Endothelial cell of umbilical vein (primary cell): ENCODE results near the gene DYRK1A. TPM values are rescaled to one million over a fixed set of nuclear protein-coding genes. Genes with fewer than 3 reads are reported as not detected.

Experiments
- BruUV-seq: library from RNA; stranded (reverse); fragments of 400-500 nt; replicated peaks from 2 replicates; lab custom pipeline; 2021; lab: Mats Ljungman, UMichigan
- CTCF ChIA-PET: fragments of 300-600, 350-600 bp; sonication (Branson Sonifier 250); formaldehyde crosslinking; loops from one replicate; lab custom pipeline; 2021; ENCODE audit warnings: antibody characterized with exemption, inconsistent platforms; lab: Charles Lee
- POLR2A ChIA-PET: fragments of 300-600, 350-600 bp; sonication (Branson Sonifier 250); formaldehyde crosslinking; loops from one replicate; lab custom pipeline; 2021; ENCODE audit warnings: antibody characterized with exemption, inconsistent platforms; lab: Charles Lee
- DNase-seq: peaks from one replicate; pipeline ENCODE4 v3.0.0-alpha.2; 2011; ENCODE audit warnings: low read depth, low spot score
- FAIRE-seq: peaks from 2 replicates; lab custom pipeline; 2011; peaks lifted over from hg19 to GRCh38; lab: Jason Lieb, UNC
- H2AFZ ChIP-seq: 2 replicates; pipeline ENCODE4 v1.6.0; 2012; ENCODE audit warnings: low read depth, low read length, control low read depth, inconsistent platforms
- H3K27ac ChIP-seq: 2 replicates; pipeline ENCODE4 v1.5.1; 2011; ENCODE audit warnings: low read depth, mild to moderate bottlenecking, control low read depth, low read length, moderate library complexity; ENCODE audit not compliant: insufficient read depth
- H3K27me3 ChIP-seq, 2 experiments: 2 replicates each; pipeline versions ENCODE4 v1.6.0 to v1.6.1; 2011; ENCODE audit warnings: low read length in 2 of 2, mixed read lengths in 1 of 2; ENCODE audit not compliant: control insufficient read depth in 2 of 2, insufficient read depth in 2 of 2
- H3K36me3 ChIP-seq, 2 experiments: 2 replicates in 1 of 2; 3 replicates in 1 of 2; pipeline ENCODE4 v1.5.1; 2011; ENCODE audit warnings: low read length in 2 of 2, mild to moderate bottlenecking in 1 of 2, moderate library complexity in 1 of 2; ENCODE audit not compliant: control insufficient read depth in 2 of 2, insufficient read depth in 2 of 2; ENCODE audit errors: extremely low read depth in 1 of 2
- H3K4me1 ChIP-seq: 3 replicates; pipeline ENCODE4 v1.5.1; 2011; ENCODE audit warnings: mild to moderate bottlenecking, low read length; ENCODE audit not compliant: control insufficient read depth, insufficient read depth; ENCODE audit errors: extremely low read depth
- H3K4me2 ChIP-seq: 2 replicates; pipeline ENCODE4 v1.6.1; 2011; ENCODE audit warnings: low read length, control low read depth, mixed read lengths; ENCODE audit not compliant: insufficient read depth
- H3K4me3 ChIP-seq, 3 experiments: fragments of 200-600 bp in 1 of 3; sonication (generic), shearing (Covaris generic) in 1 of 3; replicated peaks in 1 of 3; 2 replicates each; pipeline ENCODE4 v1.5.1; 2011 to 2016; ENCODE audit warnings: control low read depth in 3 of 3, low read length in 3 of 3, mild to moderate bottlenecking in 2 of 3, inconsistent platforms in 1 of 3, low read depth in 1 of 3, moderate library complexity in 1 of 3; ENCODE audit not compliant: insufficient read depth in 1 of 3
- H3K79me2 ChIP-seq: 2 replicates; pipeline ENCODE4 v1.6.0; 2012; ENCODE audit warnings: low read length, inconsistent platforms; ENCODE audit not compliant: control insufficient read depth, insufficient read depth
- H3K9ac ChIP-seq: replicated peaks from 2 replicates; pipeline ENCODE3; 2011; ENCODE audit warnings: low read length, control low read depth; ENCODE audit not compliant: insufficient read depth; ENCODE audit errors: extremely low read depth
- H3K9me1 ChIP-seq: replicated peaks from 3 replicates; pipeline ENCODE4 v1.6.0; 2011; ENCODE audit warnings: mild to moderate bottlenecking, low read length; ENCODE audit not compliant: control insufficient read depth, insufficient read depth; ENCODE audit errors: extremely low read depth
- H3K9me3 ChIP-seq: replicated peaks from 2 replicates; pipeline ENCODE4 v1.5.1; 2012; ENCODE audit warnings: low read length, inconsistent platforms; ENCODE audit not compliant: control insufficient read depth, insufficient read depth
- H4K20me1 ChIP-seq: replicated peaks from 2 replicates; pipeline ENCODE3; 2011; ENCODE audit warnings: mild to moderate bottlenecking, low read length; ENCODE audit not compliant: control insufficient read depth, insufficient read depth; ENCODE audit errors: extremely low read depth
- CTCF ChIP-seq, 2 donors: IDR thresholded peaks; 1 replicate in 1 of 2; 2 replicates in 1 of 2; pipeline ENCODE4 v1.5.1; 2011; ENCODE audit warnings: low read length in 2 of 2, mild to moderate bottlenecking in 2 of 2, moderate library complexity in 2 of 2, control low read depth in 1 of 2, inconsistent platforms in 1 of 2, low read depth in 1 of 2; ENCODE audit not compliant: insufficient read depth in 1 of 2; ENCODE audit errors: extremely low read depth in 1 of 2
- EZH2 ChIP-seq: IDR thresholded peaks from 2 replicates; pipeline ENCODE4 v1.6.1; 2012; ENCODE audit warnings: borderline replicate concordance, low read depth, mild to moderate bottlenecking, moderate library complexity, low read length, inconsistent platforms; ENCODE audit not compliant: severe bottlenecking
- FOS ChIP-seq: IDR thresholded peaks from 2 replicates; pipeline ENCODE4 v1.6.1; 2011; ENCODE audit warnings: mild to moderate bottlenecking, low read length, moderate library complexity, borderline replicate concordance; ENCODE audit not compliant: insufficient read depth
- GATA2 ChIP-seq: IDR thresholded peaks from 2 replicates; pipeline ENCODE4 v1.7.0; 2011; ENCODE audit warnings: low read depth, mild to moderate bottlenecking, moderate library complexity, mixed read lengths, low read length; ENCODE audit not compliant: insufficient read length, insufficient read depth
- JUN ChIP-seq: IDR thresholded peaks from 2 replicates; pipeline ENCODE4 v1.6.1; 2011; ENCODE audit warnings: borderline replicate concordance, low read depth; ENCODE audit not compliant: insufficient read length, insufficient read depth
- POLR2A ChIP-seq: IDR thresholded peaks from 2 replicates; pipeline ENCODE4 v1.6.1; 2012; ENCODE audit warnings: low read depth, mild to moderate bottlenecking, control low read depth, low read length
- POLR2AphosphoS5 ChIP-seq: IDR thresholded peaks from 2 replicates; pipeline ENCODE4 v1.6.1; 2012; ENCODE audit warnings: low read depth, mild to moderate bottlenecking, control low read depth, low read length, moderate library complexity; ENCODE audit not compliant: insufficient read depth
- dilution Hi-C: fragments of 300-500 bp; cut with MboI; formaldehyde crosslinking; loops from one replicate; pipeline ENCODE4 v1.15.0; 2019; ENCODE audit warnings: low sequenced_read_pairs; ENCODE audit not compliant: extremely low pct_ligation_motif_present
- intact Hi-C: fragments of 100-400 bp; cut with micrococcal nuclease; formaldehyde crosslinking; loops from one replicate; pipeline ENCODE4 v1.10.0; 2022
- polyA plus RNA-seq, 4 experiments: library from polyadenylated mRNA; depleted of rRNA in 3 of 4; stranded (reverse) in 3 of 4; unstranded in 1 of 4; fragments of >200 nt; gene quantifications; 2 replicates each; pipeline versions ENCODE4 v1.2.1 to v1.2.3, GENCODE V29; 2011 to 2012; ENCODE audit warnings: missing spikeins in 1 of 4
- total RNA-seq: library from RNA; stranded (reverse); gene quantifications from 2 replicates; pipeline ENCODE4 v1.2.3, GENCODE V29; 2021

The DYRK1A gene
- total and polyA plus RNA-seq, 2 donors (not counting 3 experiments of a cell fraction or from before 2014, with no cell fraction given): 51.8 to 53.7 TPM

DNA sequence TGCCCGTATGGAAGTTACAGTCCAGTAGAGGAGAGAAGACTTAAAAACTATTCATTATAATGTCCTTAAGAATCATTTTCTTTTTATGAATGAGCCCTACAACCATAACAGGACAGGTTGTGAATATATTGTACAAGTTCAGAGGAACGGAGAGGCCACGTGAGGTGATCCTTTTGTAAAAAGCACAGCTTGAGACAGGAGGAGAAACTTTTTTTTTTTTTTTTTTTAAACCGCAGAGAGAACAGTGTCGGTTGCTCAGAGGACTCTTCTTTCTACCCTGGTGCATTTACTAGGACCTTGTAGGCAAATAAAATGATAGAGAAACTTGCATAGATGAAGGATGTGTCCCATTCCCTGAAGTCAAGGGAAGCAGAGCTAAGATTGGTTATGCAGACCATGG, 32.1 kb downstream of the DYRK1A start:
- H3K4me1 ChIP-seq: no peaks in the 10 kb centered on the region
- no peak overlapping the region for H3K9ac ChIP-seq
- peaks cover 13% of the 10 kb centered on the region for H4K20me1 ChIP-seq
- no peak overlapping the region for H2AFZ ChIP-seq
- intact Hi-C loops (no loop called here), dilution Hi-C loops (no loop called here)
- FAIRE-seq (no peak), DNase-seq (no peak)
- TF ChIP-seq FOS: no peak
- no peak for TF ChIP-seq POLR2A
- no peak for TF ChIP-seq POLR2AphosphoS5
- no peak for TF ChIP-seq GATA2
- TF ChIP-seq CTCF (IDR thresholded peaks at IDR 0.05; ENCODE audit: extremely low read depth in 1 of 2, insufficient read depth in 1 of 2, low read depth in 1 of 2, low read length in 2 of 2): no peak
- H3K4me2 ChIP-seq: no peak overlapping the region
- no peaks in the 10 kb centered on the region for H3K36me3 ChIP-seq
- no peaks in the 10 kb centered on the region for H3K9me1 ChIP-seq
- BruUV-seq: no TSS peak
- H3K27me3 ChIP-seq: no peaks in the 10 kb centered on the region
- peaks cover 99% of the 10 kb centered on the region for H3K79me2 ChIP-seq
- ChIA-PET CTCF (no interaction called here), POLR2A (no interaction called here)
- no peaks in the 10 kb centered on the region for H3K9me3 ChIP-seq
- no peak overlapping the region for H3K27ac ChIP-seq
- no peak overlapping the region for H3K4me3 ChIP-seq

GRCh38 chr21:37402251-37402867, 35.8 kb downstream of the DYRK1A start:
- TF ChIP-seq EZH2 (no peak), POLR2AphosphoS5 (no peak), POLR2A (no peak), JUN (no peak), FOS (no peak), CTCF (IDR thresholded peaks at IDR 0.05; ENCODE audit: extremely low read depth in 1 of 2, insufficient read depth in 1 of 2, low read depth in 1 of 2, low read length in 2 of 2) (no peak)
- CTCF ChIA-PET: no interaction called here
- H2AFZ ChIP-seq: no peak overlapping the region
- BruUV-seq: no TSS peak
- no peaks in the 10 kb centered on the region for H3K27me3 ChIP-seq
- no peak for FAIRE-seq
- no peaks in the 10 kb centered on the region for H3K36me3 ChIP-seq
- H3K4me2 ChIP-seq: no peak overlapping the region
- H3K27ac ChIP-seq: no peak overlapping the region
- no peaks in the 10 kb centered on the region for H3K9me3 ChIP-seq
- intact Hi-C loops (no loop called here), dilution Hi-C loops (no loop called here)
- no peak for DNase-seq
- H3K9ac ChIP-seq: no peak overlapping the region
- H3K9me1 ChIP-seq: peaks cover 5% of the 10 kb centered on the region
- H3K79me2 ChIP-seq: peaks cover 97% of the 10 kb centered on the region
- POLR2A ChIA-PET: no interaction called here
- H4K20me1 ChIP-seq: peaks cover 22% of the 10 kb centered on the region
- H3K4me1 ChIP-seq: no peaks in the 10 kb centered on the region
- H3K4me3 ChIP-seq: no peak overlapping the region
